ENCODE results near the gene BBS5. TPM values are rescaled to one million over a fixed set of nuclear protein-coding genes. Genes with fewer than 3 reads are reported as not detected.

The BBS5 gene
- total RNA-seq, 1 donor from 2014 or later, result 6.0 TPM

DNA sequence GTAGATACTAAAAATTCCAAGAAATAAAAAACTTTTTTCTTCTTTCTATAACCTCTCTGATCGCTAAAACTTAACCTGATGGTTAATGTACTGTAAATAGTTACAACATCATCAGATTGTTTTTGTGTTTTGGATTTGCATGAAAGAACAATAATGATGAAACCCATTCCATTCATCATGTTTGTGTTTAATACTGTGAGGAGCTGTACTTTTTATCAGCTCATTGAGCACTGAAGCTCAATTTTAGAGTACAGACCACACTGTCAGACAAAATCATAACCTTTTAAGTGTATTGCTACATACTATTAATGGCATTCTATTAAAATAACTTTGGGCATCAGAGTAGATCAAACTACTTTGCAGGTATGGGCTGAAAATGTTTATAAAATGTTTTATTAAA is 14.8 kb upstream of the BBS5 start:
- Histone ChIP-seq H3K4me3 (no peak overlapping the region), H3K36me3 (no peaks in the 10 kb centered on the region), H3K27me3 (no peaks in the 10 kb centered on the region), H3K4me1 (no peaks in the 10 kb centered on the region), H3K27ac (no peak overlapping the region), H3K9me3 (no peaks in the 10 kb centered on the region)
- TF ChIP-seq, protein P1, sequence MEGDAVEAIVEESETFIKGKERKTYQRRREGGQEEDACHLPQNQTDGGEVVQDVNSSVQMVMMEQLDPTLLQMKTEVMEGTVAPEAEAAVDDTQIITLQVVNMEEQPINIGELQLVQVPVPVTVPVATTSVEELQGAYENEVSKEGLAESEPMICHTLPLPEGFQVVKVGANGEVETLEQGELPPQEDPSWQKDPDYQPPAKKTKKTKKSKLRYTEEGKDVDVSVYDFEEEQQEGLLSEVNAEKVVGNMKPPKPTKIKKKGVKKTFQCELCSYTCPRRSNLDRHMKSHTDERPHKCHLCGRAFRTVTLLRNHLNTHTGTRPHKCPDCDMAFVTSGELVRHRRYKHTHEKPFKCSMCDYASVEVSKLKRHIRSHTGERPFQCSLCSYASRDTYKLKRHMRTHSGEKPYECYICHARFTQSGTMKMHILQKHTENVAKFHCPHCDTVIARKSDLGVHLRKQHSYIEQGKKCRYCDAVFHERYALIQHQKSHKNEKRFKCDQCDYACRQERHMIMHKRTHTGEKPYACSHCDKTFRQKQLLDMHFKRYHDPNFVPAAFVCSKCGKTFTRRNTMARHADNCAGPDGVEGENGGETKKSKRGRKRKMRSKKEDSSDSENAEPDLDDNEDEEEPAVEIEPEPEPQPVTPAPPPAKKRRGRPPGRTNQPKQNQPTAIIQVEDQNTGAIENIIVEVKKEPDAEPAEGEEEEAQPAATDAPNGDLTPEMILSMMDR (IDR thresholded peaks at IDR 0.05), result no peak
- intact Hi-C loops (cut with DNase I), result no loop called here
- ATAC-seq, result no peak
- DNase-seq, result no peak

DNA sequence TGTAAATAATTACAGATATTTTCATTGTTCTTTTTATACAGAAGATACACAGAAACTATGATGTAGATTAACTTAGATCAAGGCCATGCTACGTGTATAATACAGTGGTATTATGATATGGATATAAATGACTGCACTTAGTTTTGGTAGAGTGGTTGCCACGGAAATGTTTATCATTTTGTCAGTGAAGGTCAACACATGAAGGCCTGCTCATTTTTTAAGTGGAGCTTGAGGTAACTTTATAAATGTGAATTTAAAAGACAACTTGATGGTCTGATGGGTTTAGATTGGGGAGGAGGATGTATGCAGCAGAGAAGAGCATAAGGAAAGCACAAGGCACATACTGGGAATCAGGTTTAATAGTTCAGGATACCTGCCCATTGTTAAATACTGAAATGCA is 14.4 kb upstream of the BBS5 start:
- Histone ChIP-seq H3K27ac (no peak overlapping the region), H3K4me3 (no peak overlapping the region), H3K4me1 (no peaks in the 10 kb centered on the region), H3K36me3 (no peaks in the 10 kb centered on the region), H3K9me3 (no peaks in the 10 kb centered on the region), H3K27me3 (no peaks in the 10 kb centered on the region)
- TF ChIP-seq, protein P1 (IDR thresholded peaks at IDR 0.05), result no peak
- intact Hi-C loops (cut with DNase I), result no loop called here
- ATAC-seq (no peak), DNase-seq (no peak)

DNA sequence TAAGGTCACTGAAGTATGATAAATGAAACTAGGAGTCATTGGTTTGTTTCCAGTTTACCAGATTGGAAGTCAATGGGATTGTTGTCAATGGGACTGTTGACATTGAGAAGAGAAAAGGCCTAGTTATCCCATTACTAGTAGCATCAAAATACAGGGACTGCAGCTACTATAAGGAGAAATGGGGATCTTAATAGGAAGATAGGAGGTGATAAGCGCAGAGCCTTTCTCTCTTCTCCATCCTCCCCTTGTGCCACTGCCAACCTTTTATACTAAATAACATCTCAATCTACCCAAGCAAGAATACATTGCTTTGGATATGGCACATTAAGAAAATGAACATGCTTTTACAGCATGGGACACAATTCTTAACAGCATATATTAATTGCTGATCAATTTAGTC is 10.5 kb upstream of the BBS5 start:
- Histone ChIP-seq H3K36me3 (no peaks in the 10 kb centered on the region), H3K4me1 (no peaks in the 10 kb centered on the region), H3K4me3 (no peak overlapping the region), H3K27me3 (no peaks in the 10 kb centered on the region), H3K9me3 (no peaks in the 10 kb centered on the region), H3K27ac (no peak overlapping the region)
- DNase-seq, result no peak
- no peak for ATAC-seq
- TF ChIP-seq, protein P1 (IDR thresholded peaks at IDR 0.05), result no peak
- intact Hi-C loops (cut with DNase I), result no loop called here

DNA sequence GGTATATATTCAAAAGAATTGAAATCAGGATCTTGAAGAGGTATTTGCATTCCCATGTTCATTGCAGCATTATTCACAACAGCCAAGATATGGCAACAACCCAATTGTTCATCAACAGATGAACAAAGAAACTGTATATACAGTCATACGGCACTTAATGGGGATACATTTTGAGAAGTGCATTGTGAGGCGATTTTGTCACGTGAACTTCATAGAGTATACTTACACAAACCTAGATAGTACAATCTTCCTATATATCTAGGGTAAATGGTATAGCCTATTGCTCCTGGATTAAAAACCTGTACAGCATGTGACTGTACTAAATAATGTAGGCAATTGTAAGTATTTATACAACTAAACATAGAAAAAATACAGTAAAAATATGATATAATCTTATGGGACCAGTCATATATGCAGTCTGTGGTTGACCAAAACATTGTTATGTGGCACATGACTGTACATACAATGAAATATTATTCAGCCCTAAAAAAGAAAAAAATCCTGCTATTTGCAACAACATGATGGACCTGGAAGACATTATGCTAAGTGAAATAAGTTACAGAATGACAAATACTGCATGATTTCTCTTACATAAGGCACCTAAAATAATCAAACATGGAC is 9.2 kb upstream of the BBS5 start:
- intact Hi-C loops (cut with DNase I), result no loop called here
- no peak for DNase-seq
- TF ChIP-seq, protein P1 (IDR thresholded peaks at IDR 0.05), result no peak
- H3K9me3 ChIP-seq, result no peaks in the 10 kb centered on the region
- no peaks in the 10 kb centered on the region for H3K36me3 ChIP-seq
- no peak for ATAC-seq
- no peak overlapping the region for H3K4me3 ChIP-seq
- H3K4me1 ChIP-seq, result no peaks in the 10 kb centered on the region
- H3K27me3 ChIP-seq, result no peaks in the 10 kb centered on the region
- no peak overlapping the region for H3K27ac ChIP-seq

DNA sequence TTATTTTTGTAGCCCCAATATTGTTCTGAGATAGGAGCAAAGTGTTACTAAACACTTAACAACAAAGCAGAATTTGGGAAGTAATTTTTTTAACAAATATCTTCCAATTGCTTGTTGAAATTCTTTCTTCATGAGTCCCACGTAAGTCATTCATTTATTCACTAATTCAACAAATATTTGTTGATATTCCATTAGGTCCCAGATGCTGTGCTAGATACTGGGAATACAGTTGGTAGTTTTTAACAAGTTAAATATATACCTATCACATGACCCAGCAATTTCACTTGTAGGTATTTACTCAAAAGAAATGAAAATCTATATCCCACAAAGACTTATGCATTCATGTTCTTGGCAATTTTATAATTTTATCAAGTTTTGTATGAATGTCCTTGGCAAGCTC is 7.0 kb upstream of the BBS5 start:
- DNase-seq, result no peak
- intact Hi-C loops (cut with DNase I), result no loop called here
- TF ChIP-seq, protein P1 (IDR thresholded peaks at IDR 0.05), result no peak
- H3K4me1 ChIP-seq, result no peaks in the 10 kb centered on the region
- no peaks in the 10 kb centered on the region for H3K36me3 ChIP-seq
- H3K9me3 ChIP-seq, result no peaks in the 10 kb centered on the region
- no peaks in the 10 kb centered on the region for H3K27me3 ChIP-seq
- no peak for ATAC-seq
- H3K4me3 ChIP-seq, result no peak overlapping the region
- H3K27ac ChIP-seq, result no peak overlapping the region

DNA sequence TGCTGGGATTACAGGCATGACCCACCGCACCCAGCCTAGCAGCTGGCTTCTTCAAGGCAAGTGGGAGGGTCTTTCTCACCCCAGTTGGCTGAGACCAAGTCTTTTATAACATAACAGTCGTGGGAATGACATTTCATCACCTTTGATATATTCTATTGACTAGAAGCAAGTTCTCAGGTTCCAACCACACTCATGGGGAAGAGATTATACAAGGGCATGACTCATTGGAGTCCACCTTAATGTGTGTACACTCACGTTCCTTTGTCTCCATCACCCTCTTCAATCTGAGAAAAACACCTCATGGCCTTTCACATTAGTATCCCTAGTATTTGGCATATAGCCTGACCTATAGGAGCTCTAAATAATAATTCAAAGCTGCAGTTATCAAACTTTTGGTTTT is 2.8 kb upstream of the BBS5 start:
- intact Hi-C loops (cut with DNase I), result no loop called here
- no peak for ATAC-seq
- H3K9me3 ChIP-seq, result no peaks in the 10 kb centered on the region
- H3K4me1 ChIP-seq, result peaks cover 7% of the 10 kb centered on the region
- no peaks in the 10 kb centered on the region for H3K27me3 ChIP-seq
- no peaks in the 10 kb centered on the region for H3K36me3 ChIP-seq
- TF ChIP-seq, protein P1 (IDR thresholded peaks at IDR 0.05), result no peak
- H3K27ac ChIP-seq, result no peak overlapping the region
- no peak overlapping the region for H3K4me3 ChIP-seq
- no peak for DNase-seq
